ENCODE measurements around the gene APOA5.

GRCh38 chr11:116788534-116788933 lies 3.1 kb downstream of the APOA5 start:
- TF ChIP-seq POLR2A (IDR thresholded peaks at IDR 0.05) (no peak), CTCF (IDR thresholded peaks at IDR 0.05) (no peak), POLR2AphosphoS5 (IDR thresholded peaks at IDR 0.05; ENCODE audit: insufficient read depth in 1 of 2, low read depth in 1 of 2) (no peak)

Data from vagina (tissue), 2 donors.